Kidney (tissue), 14 donors: ENCODE results near the gene GNG13. TPM values are rescaled to one million over a fixed set of nuclear protein-coding genes. Genes with fewer than 3 reads are reported as not detected.

ENCODE experiments used
- DNase-seq, 5 donors: peaks; one replicate each; pipeline ENCODE4 v3.0.0-alpha.2; 2013 to 2020
- FAIRE-seq: peaks from 2 replicates; lab custom pipeline; 2012; peaks lifted over from hg19 to GRCh38; lab: Jason Lieb, UNC
- H3K27ac ChIP-seq, 2 donors: one replicate each; pipeline ENCODE4 v1.7.0; 2013; ENCODE audit warnings: low read depth in 2 of 2, low read length in 2 of 2, inconsistent platforms in 1 of 2
- H3K27me3 ChIP-seq: one replicate; pipeline ENCODE4 v1.7.1; 2013; ENCODE audit warnings: low read length, inconsistent platforms; ENCODE audit not compliant: control insufficient read depth, insufficient read depth
- H3K36me3 ChIP-seq, 3 donors: one replicate each; pipeline versions ENCODE4 v1.7.0 to v1.7.1; 2013; ENCODE audit warnings: low read length in 3 of 3, control low read depth in 1 of 3, inconsistent platforms in 1 of 3; ENCODE audit not compliant: insufficient read depth in 3 of 3, control insufficient read depth in 2 of 3
- H3K4me1 ChIP-seq, 3 donors: one replicate each; pipeline versions ENCODE4 v1.7.0 to v1.7.1; 2013; ENCODE audit warnings: low read length in 3 of 3, inconsistent platforms in 1 of 3, low read depth in 1 of 3; ENCODE audit not compliant: control insufficient read depth in 2 of 3, insufficient read depth in 2 of 3
- H3K4me3 ChIP-seq, 3 donors: one replicate each; pipeline versions ENCODE4 v1.7.0 to v1.8.1; 2013; ENCODE audit warnings: low read length in 3 of 3, control low read depth in 1 of 3, inconsistent platforms in 1 of 3
- H3K9ac ChIP-seq, 3 donors: one replicate each; pipeline versions ENCODE4 v1.7.0 to v1.7.1; 2013; ENCODE audit warnings: low read length in 3 of 3, control low read depth in 1 of 3, inconsistent platforms in 1 of 3
- H3K9me3 ChIP-seq, 3 donors: one replicate each; pipeline versions ENCODE4 v1.7.0 to v1.7.1; 2013; ENCODE audit warnings: low read length in 3 of 3, control low read depth in 1 of 3, inconsistent platforms in 1 of 3; ENCODE audit not compliant: control insufficient read depth in 2 of 3, insufficient read depth in 1 of 3
- intact Hi-C: fragments of 100-400 bp; cut with DNase I; formaldehyde crosslinking; loops from one replicate; pipeline ENCODE4 v1.11.1; 2022
- polyA plus RNA-seq: library from polyadenylated mRNA; stranded (reverse); fragments of 350-450 nt; fragmentation: Illumina TruSeq; extraction: RNeasy Lipid Tissue Mini Kit (QIAGEN cat#74804); gene quantifications from one replicate; pipeline ENCODE4 v1.2.3, GENCODE V29; 2014; ENCODE audit warnings: low read depth, low replicate concordance; ENCODE audit not compliant: insufficient read depth
- total RNA-seq: library from RNA; stranded (reverse); fragmentation: NEBNext Ultra II Directional; extraction: Animal tissue kit (Norgen Biotek cat#: 25700); gene quantifications from one replicate; pipeline ENCODE4 v1.2.1, GENCODE V29; 2021
- TF ChIP-seq, protein P1 (sequence below): IDR thresholded peaks from 3 replicates; pipeline ENCODE4 v1.5.1; 2012; ENCODE audit warnings: mild to moderate bottlenecking, moderate library complexity, borderline replicate concordance; ENCODE audit not compliant: insufficient read depth; ENCODE audit errors: extremely low read depth
- donor health status: control.
- donor health status: control.
- donor health status: control.
- donor health status: control.
- donor health status: control.
- donor health status: DM: yes; HTN: yes; CAD: no.
- donor health status: Normal renal cell carcinoma (clear cell type).

GNG13 gene
- total and polyA plus RNA-seq, 2 donors from 2014 or later = not detected

DNA sequence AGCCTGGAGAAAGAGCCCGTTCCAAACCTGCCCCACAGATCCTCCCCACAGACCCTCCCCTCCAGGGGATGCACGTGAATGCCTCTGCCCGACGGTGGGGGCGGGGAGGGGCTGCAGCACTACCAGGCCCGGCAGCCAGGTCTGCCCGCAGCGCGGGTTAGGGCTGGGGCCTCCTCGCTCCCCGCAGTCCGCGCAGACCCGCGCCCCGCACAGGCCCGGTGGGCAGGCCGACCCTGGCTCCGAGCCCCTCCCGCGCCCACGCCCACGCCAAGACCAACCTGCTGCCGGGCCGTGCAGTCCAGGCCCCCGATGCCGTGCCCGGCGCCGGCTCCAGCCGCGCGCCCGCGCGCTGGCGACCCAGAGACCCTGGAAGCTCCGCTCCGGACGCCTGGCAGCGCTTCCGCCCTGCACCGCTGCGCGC lies 12.5 kb downstream of the GNG13 start, which contains the start of gene RPUSD1:
Gene RPUSD1, minus strand, starts transcription at position 404 of the 421 bp plus-strand sequence. CDS start 644 bp downstream, outside the sequence.
- DNase-seq = peak in 1 of 5 donors; percentile 34
- no peak for FAIRE-seq
- H3K4me3 ChIP-seq = peak within 1 kb of the TSS; percentile 61 to 87 (median 81)
- H3K9me3 ChIP-seq = no peaks in the 10 kb centered on the region
- H3K4me1 ChIP-seq = peaks cover 0 to 15% (median 0%) of the 10 kb centered on the region in 3 donors
- no peak within 1 kb of the TSS for H3K27ac ChIP-seq
- no peaks in the 10 kb centered on the region for H3K36me3 ChIP-seq
- peak within 1 kb of the TSS; percentile 39 to 89 (median 82) for H3K9ac ChIP-seq
- intact Hi-C loops = no loop called here
- TF ChIP-seq, protein P1, sequence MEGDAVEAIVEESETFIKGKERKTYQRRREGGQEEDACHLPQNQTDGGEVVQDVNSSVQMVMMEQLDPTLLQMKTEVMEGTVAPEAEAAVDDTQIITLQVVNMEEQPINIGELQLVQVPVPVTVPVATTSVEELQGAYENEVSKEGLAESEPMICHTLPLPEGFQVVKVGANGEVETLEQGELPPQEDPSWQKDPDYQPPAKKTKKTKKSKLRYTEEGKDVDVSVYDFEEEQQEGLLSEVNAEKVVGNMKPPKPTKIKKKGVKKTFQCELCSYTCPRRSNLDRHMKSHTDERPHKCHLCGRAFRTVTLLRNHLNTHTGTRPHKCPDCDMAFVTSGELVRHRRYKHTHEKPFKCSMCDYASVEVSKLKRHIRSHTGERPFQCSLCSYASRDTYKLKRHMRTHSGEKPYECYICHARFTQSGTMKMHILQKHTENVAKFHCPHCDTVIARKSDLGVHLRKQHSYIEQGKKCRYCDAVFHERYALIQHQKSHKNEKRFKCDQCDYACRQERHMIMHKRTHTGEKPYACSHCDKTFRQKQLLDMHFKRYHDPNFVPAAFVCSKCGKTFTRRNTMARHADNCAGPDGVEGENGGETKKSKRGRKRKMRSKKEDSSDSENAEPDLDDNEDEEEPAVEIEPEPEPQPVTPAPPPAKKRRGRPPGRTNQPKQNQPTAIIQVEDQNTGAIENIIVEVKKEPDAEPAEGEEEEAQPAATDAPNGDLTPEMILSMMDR = no peak
- no peaks in the 10 kb centered on the region for H3K27me3 ChIP-seq

DNA sequence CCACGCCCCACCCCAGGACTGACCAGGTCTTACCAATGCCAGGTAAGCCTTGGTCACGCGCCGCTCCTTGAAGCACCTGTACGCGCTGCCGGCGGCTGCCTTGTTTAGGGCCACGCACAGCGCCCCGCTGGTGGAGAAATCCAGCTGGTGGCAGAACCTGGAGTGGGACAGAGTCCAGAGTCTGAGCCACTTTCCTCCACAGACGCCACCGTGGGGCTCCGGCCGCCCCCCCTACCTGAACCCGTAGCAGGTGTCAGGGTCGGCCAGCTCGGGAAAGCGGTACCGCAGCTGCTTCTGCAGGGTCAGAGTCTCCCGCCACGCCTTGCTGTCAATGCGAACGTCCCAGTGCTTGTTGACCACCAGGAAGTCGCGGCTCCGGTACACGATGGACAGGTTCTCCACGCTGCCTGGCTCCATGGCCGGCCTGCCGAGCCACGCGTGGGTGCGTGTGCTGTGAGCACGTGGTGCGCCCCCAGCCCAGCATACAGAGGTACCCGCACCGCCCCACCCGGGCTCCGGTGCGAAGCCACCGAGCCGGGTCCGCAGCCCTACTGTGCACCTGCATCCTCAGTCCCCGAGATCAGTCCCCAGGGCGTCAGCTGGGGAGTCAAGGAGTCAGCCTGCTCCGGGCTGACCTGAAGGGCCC lies 13.1 kb downstream of the GNG13 start:
- Histone ChIP-seq H3K4me1 (peaks cover 0 to 15% (median 0%) of the 10 kb centered on the region in 3 donors), H3K27ac (no peak overlapping the region), H3K27me3 (no peaks in the 10 kb centered on the region), H3K4me3 (peak overlapping the region; percentile 61 to 87 (median 81)), H3K9ac (peak overlapping the region; percentile 39 to 89 (median 82)), H3K36me3 (no peaks in the 10 kb centered on the region), H3K9me3 (no peaks in the 10 kb centered on the region)
- DNase-seq (no peak), FAIRE-seq (no peak)
- intact Hi-C loops = no loop called here
- TF ChIP-seq, protein P1 = no peak

DNA sequence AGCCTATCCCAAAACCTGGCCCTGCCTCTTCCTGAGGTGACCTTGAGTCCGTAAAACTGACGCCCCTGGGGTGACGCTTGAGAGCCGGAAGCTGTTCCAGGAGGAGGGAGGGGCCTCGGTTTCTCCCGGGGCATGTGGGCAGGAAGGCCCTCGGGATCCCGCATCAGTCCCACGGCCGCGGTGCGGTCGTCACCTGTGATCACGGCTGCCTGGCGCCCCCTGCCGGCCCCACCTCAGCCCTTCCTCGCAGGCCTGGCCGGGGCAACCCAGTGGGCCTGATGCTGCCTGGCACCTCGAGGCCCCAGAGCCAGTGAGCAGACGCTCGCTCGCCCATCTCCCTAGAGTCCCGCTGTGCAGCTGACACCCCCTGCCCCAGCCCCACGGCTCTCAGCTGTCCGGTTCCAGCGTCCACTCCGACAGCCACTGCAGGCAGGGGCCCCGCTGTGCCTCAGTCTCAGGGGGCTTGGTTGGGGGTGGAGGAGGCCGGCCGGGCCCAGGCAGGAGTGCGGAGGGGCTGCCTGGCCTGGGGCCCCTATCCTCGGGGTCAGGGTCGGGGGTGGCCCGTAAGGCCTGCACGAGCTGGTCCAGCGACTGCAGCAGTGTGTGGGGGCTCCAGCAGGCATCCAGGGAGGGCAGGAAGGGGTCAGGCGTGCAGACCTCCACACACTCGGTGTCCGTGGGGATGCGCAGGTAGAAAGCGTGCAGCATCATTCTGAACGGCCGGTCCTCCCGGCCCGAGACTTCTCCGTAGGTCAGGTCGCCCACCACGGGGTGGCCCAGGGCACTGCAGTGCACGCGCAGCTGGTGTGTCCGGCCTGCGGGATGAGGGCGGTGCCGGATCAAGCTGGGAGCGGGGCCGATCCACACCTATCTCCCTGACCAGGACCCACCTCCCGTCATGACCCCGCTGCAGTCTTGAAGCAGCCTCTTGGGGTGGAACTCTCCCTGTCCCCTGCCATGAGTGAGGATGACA lies 14.7 kb downstream of the GNG13 start:
- Histone ChIP-seq H3K9me3 (no peaks in the 10 kb centered on the region), H3K4me1 (peaks cover 0 to 15% (median 0%) of the 10 kb centered on the region in 3 donors), H3K27ac (no peak overlapping the region), H3K36me3 (no peaks in the 10 kb centered on the region), H3K27me3 (no peaks in the 10 kb centered on the region), H3K4me3 (no peak overlapping the region), H3K9ac (no peak overlapping the region)
- FAIRE-seq (no peak), DNase-seq (peak in 4 of 5 donors; percentile 33 to 87 (median 61))
- TF ChIP-seq, protein P1 = peak; percentile 67
- intact Hi-C loops = no loop called here
